Femur (tissue), 1 donor: ENCODE results near the gene BABAM2.
A peak's percentile ranks its signal among the peaks of the same experiment; 100 is the strongest.

Experiments used
- DNase-seq: peaks from one replicate; pipeline ENCODE4 v3.0.0-alpha.2; 2017

The BABAM2 gene

GRCh38 chr2:28352610-28353195 is 462.2 kb downstream of the BABAM2 start:
- no peak for DNase-seq

GRCh38 chr2:28354920-28355520 is 464.5 kb downstream of the BABAM2 start:
- no peak for DNase-seq

- peak; percentile 77 for DNase-seq
Observed at GRCh38 chr2:28355521-28356094, 465.1 kb downstream of the BABAM2 start.

GRCh38 chr2:28356095-28356911 is 465.8 kb downstream of the BABAM2 start:
- DNase-seq = peak; percentile 93

GRCh38 chr2:28357055-28357454 is 466.5 kb downstream of the BABAM2 start:
- no peak for DNase-seq

GRCh38 chr2:28357948-28358667 is 467.6 kb downstream of the BABAM2 start:
- DNase-seq = no peak

GRCh38 chr2:28358668-28359201 is 468.2 kb downstream of the BABAM2 start:
- DNase-seq = no peak

- DNase-seq = peak; percentile 84
Observed at GRCh38 chr2:28359222-28360057, 468.9 kb downstream of the BABAM2 start.

GRCh38 chr2:28360058-28360717 is 469.7 kb downstream of the BABAM2 start:
- DNase-seq = no peak

GRCh38 chr2:28360718-28361293 is 470.3 kb downstream of the BABAM2 start:
- no peak for DNase-seq

- no peak for DNase-seq
Observed at GRCh38 chr2:28361991-28362710, 471.6 kb downstream of the BABAM2 start.

- no peak for DNase-seq
Observed at GRCh38 chr2:28362991-28363521, 472.5 kb downstream of the BABAM2 start.

- no peak for DNase-seq
Observed at GRCh38 chr2:28363686-28364280, 473.3 kb downstream of the BABAM2 start.

GRCh38 chr2:28364610-28365009 is 474.1 kb downstream of the BABAM2 start:
- no peak for DNase-seq

- no peak for DNase-seq
Observed at GRCh38 chr2:28365158-28365557, 474.6 kb downstream of the BABAM2 start.

GRCh38 chr2:28366149-28366495 is 475.6 kb downstream of the BABAM2 start:
- no peak for DNase-seq

GRCh38 chr2:28366496-28367282 is 476.2 kb downstream of the BABAM2 start:
- no peak for DNase-seq

GRCh38 chr2:28367667-28368356 is 477.3 kb downstream of the BABAM2 start:
- DNase-seq = no peak
